Measurements from ENCODE around the gene CAMK1. TPM values are rescaled to one million over a fixed set of nuclear protein-coding genes. Genes with fewer than 3 reads are reported as not detected.

The CAMK1 gene
- total and polyA plus RNA-seq, 2 experiments from 2014 or later: 20.4 to 23.7 TPM

DNA sequence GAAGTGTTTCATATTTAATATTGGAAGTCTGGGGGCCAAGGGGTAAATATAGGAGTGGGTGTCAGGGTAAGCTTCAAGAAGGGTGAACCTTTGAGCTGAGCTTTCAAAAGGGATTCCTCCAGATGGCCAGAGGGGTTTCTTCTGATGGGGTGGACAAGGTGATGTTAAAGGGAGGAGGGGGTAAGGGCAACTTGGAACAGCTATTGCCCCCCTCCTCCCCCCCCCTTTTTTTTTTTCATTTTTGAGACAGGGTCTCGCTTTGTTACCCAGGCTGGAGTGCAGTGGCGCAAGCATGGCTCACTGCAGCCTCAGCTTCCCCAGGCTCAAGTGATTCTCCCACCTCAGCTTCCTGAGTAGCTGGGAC lies 38.2 kb upstream of the CAMK1 start:
- H3K36me3 ChIP-seq: peaks cover 27% of the 10 kb centered on the region
- no peak for DNase-seq (ENCODE audit: low read depth in 1 of 2, low spot score in 1 of 2)
- H3K27ac ChIP-seq: peak overlapping the region; percentile 21
- H3K27me3 ChIP-seq: no peaks in the 10 kb centered on the region
- no peaks in the 10 kb centered on the region for H3K9me3 ChIP-seq (ENCODE audit: low read depth)
- H3K4me1 ChIP-seq (ENCODE audit: low read depth): peaks cover 11% of the 10 kb centered on the region
- TF ChIP-seq CTCF (IDR thresholded peaks at IDR 0.05; ENCODE audit: low read depth, low read length): no peak
- H3K4me3 ChIP-seq: no peak overlapping the region

- H3K9me3 ChIP-seq (ENCODE audit: low read depth): no peaks in the 10 kb centered on the region
- H3K4me3 ChIP-seq: no peak overlapping the region
- TF ChIP-seq CTCF (IDR thresholded peaks at IDR 0.05; ENCODE audit: low read depth, low read length): no peak
- peaks cover 11% of the 10 kb centered on the region for H3K4me1 ChIP-seq (ENCODE audit: low read depth)
- DNase-seq (ENCODE audit: low read depth in 1 of 2, low spot score in 1 of 2): no peak
- no peaks in the 10 kb centered on the region for H3K27me3 ChIP-seq
- H3K27ac ChIP-seq: peak overlapping the region; percentile 21
- H3K36me3 ChIP-seq: peaks cover 32% of the 10 kb centered on the region
Measured at GRCh38 chr3:9806688-9807589, 37.2 kb upstream of the CAMK1 start.

DNA sequence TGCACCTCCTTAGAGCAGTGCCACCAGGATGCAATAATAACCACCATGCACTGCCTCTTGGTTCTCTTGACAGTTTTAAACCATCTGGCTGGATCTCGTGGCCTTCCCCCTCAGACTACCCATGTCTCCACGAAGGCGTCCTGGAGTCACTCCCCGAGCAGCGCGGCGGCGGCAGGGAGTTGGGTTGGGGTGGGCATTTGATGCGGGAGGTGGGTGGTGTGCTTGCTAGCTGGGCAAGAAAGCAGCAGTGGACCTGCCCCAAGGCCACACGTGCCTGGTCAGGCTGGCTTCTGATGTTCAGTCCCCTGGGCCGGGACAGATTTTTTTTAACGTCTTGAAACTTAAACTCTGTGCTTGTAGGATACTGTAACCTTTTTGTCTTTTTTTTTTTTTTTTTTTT lies 36.4 kb upstream of the CAMK1 start:
- no peaks in the 10 kb centered on the region for H3K9me3 ChIP-seq (ENCODE audit: low read depth)
- H3K27ac ChIP-seq: no peak overlapping the region
- H3K4me3 ChIP-seq: no peak overlapping the region
- no peak for TF ChIP-seq CTCF (IDR thresholded peaks at IDR 0.05; ENCODE audit: low read depth, low read length)
- peaks cover 39% of the 10 kb centered on the region for H3K36me3 ChIP-seq
- H3K4me1 ChIP-seq (ENCODE audit: low read depth): peaks cover 11% of the 10 kb centered on the region
- DNase-seq (ENCODE audit: low read depth in 1 of 2, low spot score in 1 of 2): no peak
- no peaks in the 10 kb centered on the region for H3K27me3 ChIP-seq

DNA sequence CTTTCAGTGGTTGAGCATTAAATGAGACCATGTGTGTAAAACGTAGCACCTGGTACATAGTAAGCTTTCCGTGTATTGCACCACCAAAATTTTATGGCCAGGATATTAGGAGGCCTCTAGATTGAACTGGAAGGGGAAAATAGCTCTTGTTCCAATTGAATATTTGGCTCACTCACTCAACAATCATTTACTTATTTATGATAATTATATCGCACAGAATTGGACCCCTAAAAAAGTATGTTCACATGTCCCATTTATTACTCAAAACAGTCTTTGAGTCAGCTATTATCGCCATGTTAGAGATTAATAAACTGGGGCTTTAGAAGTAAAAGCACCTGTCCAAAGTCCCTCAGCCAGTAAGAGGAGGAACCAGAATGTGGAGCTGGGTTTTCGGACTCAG lies 35.2 kb upstream of the CAMK1 start:
- peaks cover 4% of the 10 kb centered on the region for H3K4me1 ChIP-seq (ENCODE audit: low read depth)
- no peak overlapping the region for H3K4me3 ChIP-seq
- no peak for DNase-seq (ENCODE audit: low read depth in 1 of 2, low spot score in 1 of 2)
- H3K27ac ChIP-seq: no peak overlapping the region
- no peaks in the 10 kb centered on the region for H3K9me3 ChIP-seq (ENCODE audit: low read depth)
- no peaks in the 10 kb centered on the region for H3K27me3 ChIP-seq
- TF ChIP-seq CTCF (IDR thresholded peaks at IDR 0.05; ENCODE audit: low read depth, low read length): no peak
- H3K36me3 ChIP-seq: peaks cover 48% of the 10 kb centered on the region

GRCh38 chr3:9803494-9803893 lies 33.7 kb upstream of the CAMK1 start:
- Histone ChIP-seq H3K27me3 (no peaks in the 10 kb centered on the region), H3K4me1 (ENCODE audit: low read depth) (no peaks in the 10 kb centered on the region), H3K36me3 (peaks cover 61% of the 10 kb centered on the region), H3K9me3 (ENCODE audit: low read depth) (no peaks in the 10 kb centered on the region), H3K4me3 (no peak overlapping the region), H3K27ac (no peak overlapping the region)
- no peak for TF ChIP-seq CTCF (IDR thresholded peaks at IDR 0.05; ENCODE audit: low read depth, low read length)
- DNase-seq (ENCODE audit: low read depth in 1 of 2, low spot score in 1 of 2): no peak

Data from cardiac muscle cell (in vitro differentiated cells and primary cell).